Measurements from ENCODE around the gene ACACA.
A peak's percentile ranks its signal among the peaks of the same experiment; 100 is the strongest.
"Not testable (repeated sequence)": the region's sequence is repeated elsewhere in the genome, so short reads cannot be mapped to it uniquely, and the experiment has no call there.

ACACA gene

GRCh38 chr17:37406635-37407461 lies at the start of gene ACACA, which contains the start of gene TADA2A:
TSS of gene ACACA (minus strand) at chr17:37406836. CDS start at chr17:37406299, 537 bp downstream.
TSS of gene TADA2A (plus strand) at chr17:37406886. CDS start at chr17:37411366, 4,480 bp downstream.
- peak; percentile 93 for DNase-seq

GRCh38 chr17:37450112-37450511 lies 43.5 kb upstream of the ACACA start:
- DNase-seq: no peak

- DNase-seq: no peak
Measured at GRCh38 chr17:37447641-37448040, 41.0 kb upstream of the ACACA start.

GRCh38 chr17:37446027-37446426 lies 39.4 kb upstream of the ACACA start:
- no peak for DNase-seq

GRCh38 chr17:37441369-37442014 lies 34.9 kb upstream of the ACACA start:
- DNase-seq: not testable (repeated sequence)

- DNase-seq: peak; percentile 65
Measured at GRCh38 chr17:37440424-37440823, 33.8 kb upstream of the ACACA start.

- DNase-seq: no peak
Measured at GRCh38 chr17:37438141-37438540, 31.5 kb upstream of the ACACA start.

GRCh38 chr17:37432671-37433070 lies 26.0 kb upstream of the ACACA start:
- DNase-seq: no peak

GRCh38 chr17:37430051-37430627 lies 23.5 kb upstream of the ACACA start:
- DNase-seq: no peak

GRCh38 chr17:37429453-37429852 lies 22.8 kb upstream of the ACACA start:
- no peak for DNase-seq

GRCh38 chr17:37429039-37429438 lies 22.4 kb upstream of the ACACA start:
- DNase-seq: no peak

- DNase-seq: no peak
Measured at GRCh38 chr17:37425268-37425667, 18.6 kb upstream of the ACACA start.

- no peak for DNase-seq
Measured at GRCh38 chr17:37422971-37423625, 16.5 kb upstream of the ACACA start.

GRCh38 chr17:37417852-37418251 lies 11.2 kb upstream of the ACACA start:
- DNase-seq: no peak

GRCh38 chr17:37413875-37414519 lies 7.4 kb upstream of the ACACA start:
- no peak for DNase-seq

- DNase-seq: no peak
Measured at GRCh38 chr17:37410357-37410756, 3.7 kb upstream of the ACACA start.

- DNase-seq: not testable (repeated sequence)
Measured at GRCh38 chr17:37408145-37408479, 1.5 kb upstream of the ACACA start.

- DNase-seq: no peak
Measured at GRCh38 chr17:37405955-37406634, 541 bp downstream of the ACACA start.

- DNase-seq: not testable (repeated sequence)
Measured at GRCh38 chr17:37405522-37405921, 1.1 kb downstream of the ACACA start.

- DNase-seq: no peak
Measured at GRCh38 chr17:37400505-37400904, 6.1 kb downstream of the ACACA start.

GRCh38 chr17:37399265-37399803 lies 7.3 kb downstream of the ACACA start:
- no peak for DNase-seq

- DNase-seq: no peak
Measured at GRCh38 chr17:37393352-37393751, 13.3 kb downstream of the ACACA start.

All from RPMI8226 (cell line).